C4-2B (cell line): Measurements from ENCODE around the gene STAT4.

Experiments used
- H3K27ac ChIP-seq: fragments of 450-650 bp; 2 replicates; pipeline ENCODE4 v1.5.1; 2017
- ZFX ChIP-seq: fragments of 450-650 bp; IDR thresholded peaks from 2 replicates; pipeline ENCODE4 v1.6.1; 2017
- TF ChIP-seq, protein P1 (sequence below): fragments of 450-650 bp; conservative IDR thresholded peaks from 2 replicates; pipeline ENCODE4 v1.5.1; 2017; ENCODE audit warnings: mild to moderate bottlenecking

The STAT4 gene

DNA sequence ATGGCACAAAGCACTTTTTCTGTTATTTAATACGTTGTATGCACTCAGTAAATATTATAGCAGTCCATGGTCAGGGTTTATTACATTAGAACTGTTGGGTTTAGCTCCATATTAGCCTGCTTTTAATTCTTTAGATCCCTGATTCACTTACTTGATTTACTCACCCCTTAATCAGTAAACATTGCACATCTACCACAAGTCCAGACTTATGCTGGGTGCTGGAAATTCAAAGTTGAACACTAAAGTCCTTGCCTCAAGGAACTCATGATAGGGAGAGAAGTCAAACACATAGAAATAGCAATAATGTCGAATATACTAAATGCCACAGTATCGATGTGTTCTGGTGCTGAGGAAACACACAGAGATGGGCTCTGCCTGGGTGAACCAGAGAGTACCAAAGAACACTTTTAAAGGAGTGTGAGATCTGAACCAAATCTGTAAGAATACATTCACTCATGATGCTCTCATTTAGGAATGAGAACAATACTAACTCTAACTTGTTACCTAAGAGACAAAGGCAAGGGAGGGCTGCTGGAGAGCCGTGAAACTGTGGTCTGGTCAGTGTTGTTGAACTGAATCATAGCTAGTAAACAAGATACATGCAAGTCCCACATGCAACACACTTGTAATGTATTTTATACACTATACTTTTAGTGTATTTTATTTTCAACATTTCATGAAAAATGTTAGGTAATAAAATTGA lies 4.9 kb downstream of the STAT4 start:
- no peak for TF ChIP-seq ZFX
- TF ChIP-seq, protein P1, sequence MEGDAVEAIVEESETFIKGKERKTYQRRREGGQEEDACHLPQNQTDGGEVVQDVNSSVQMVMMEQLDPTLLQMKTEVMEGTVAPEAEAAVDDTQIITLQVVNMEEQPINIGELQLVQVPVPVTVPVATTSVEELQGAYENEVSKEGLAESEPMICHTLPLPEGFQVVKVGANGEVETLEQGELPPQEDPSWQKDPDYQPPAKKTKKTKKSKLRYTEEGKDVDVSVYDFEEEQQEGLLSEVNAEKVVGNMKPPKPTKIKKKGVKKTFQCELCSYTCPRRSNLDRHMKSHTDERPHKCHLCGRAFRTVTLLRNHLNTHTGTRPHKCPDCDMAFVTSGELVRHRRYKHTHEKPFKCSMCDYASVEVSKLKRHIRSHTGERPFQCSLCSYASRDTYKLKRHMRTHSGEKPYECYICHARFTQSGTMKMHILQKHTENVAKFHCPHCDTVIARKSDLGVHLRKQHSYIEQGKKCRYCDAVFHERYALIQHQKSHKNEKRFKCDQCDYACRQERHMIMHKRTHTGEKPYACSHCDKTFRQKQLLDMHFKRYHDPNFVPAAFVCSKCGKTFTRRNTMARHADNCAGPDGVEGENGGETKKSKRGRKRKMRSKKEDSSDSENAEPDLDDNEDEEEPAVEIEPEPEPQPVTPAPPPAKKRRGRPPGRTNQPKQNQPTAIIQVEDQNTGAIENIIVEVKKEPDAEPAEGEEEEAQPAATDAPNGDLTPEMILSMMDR, result no peak
- no peak overlapping the region for H3K27ac ChIP-seq

DNA sequence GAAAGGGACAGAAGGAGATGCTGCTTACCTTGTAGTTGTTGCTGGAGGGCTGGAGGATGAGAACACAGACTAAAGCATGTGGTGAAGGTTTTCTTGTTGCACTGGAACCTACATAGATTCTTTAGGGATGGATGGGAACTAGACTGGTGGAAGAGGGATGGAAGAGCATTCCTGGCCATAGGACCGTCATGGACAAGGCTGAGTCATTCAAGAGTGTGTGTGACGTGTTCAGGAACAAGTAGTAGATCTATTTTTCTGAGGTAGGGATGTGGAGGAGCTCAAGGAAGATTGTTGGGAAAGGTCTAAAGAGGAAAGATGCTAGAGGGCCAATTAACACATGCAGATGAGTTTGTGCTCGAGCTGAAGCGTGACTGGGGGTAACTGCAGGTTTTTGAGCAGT lies 6.6 kb downstream of the STAT4 start:
- TF ChIP-seq ZFX, result no peak
- TF ChIP-seq, protein P1, result no peak
- no peak overlapping the region for H3K27ac ChIP-seq

DNA sequence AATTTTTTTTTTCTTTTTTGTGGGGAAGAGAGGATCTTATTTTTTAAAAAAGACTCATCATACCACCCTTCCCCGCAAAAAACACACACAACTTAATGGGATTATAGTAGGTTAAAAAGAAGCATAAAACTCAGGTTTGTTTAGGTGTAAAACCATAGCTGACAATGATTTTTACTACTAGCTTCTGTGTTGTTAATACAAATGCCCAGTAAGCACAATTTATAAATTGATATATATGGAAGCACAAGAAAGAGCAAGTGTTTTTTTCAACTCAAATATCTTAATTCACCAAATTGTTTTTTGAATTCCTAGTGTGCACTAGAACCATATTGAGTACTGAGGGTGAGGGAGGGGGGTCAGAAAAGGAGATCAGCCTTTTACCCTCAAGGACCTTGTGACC lies 7.0 kb downstream of the STAT4 start:
- TF ChIP-seq ZFX, result no peak
- TF ChIP-seq, protein P1, result no peak
- H3K27ac ChIP-seq, result no peak overlapping the region

DNA sequence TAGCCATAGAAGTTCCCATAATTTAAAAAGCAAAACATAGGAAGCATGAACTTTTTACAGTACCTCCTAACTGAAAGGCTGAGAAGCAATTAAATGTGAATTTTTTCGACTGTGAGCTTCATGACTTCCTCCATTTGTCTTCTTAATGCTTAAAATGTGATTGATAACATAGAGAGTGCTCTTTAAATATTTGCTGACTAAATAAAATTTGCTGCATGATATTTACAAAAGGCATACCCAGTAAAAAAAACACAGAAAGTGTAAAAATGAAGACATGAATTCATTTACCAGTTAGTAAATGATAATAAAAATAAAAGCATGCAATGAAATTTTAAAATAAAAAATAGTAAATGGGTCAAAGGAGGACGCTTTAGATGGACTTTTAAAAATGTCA lies 21.9 kb downstream of the STAT4 start:
- no peak overlapping the region for H3K27ac ChIP-seq
- TF ChIP-seq ZFX, result no peak
- TF ChIP-seq, protein P1, result no peak

DNA sequence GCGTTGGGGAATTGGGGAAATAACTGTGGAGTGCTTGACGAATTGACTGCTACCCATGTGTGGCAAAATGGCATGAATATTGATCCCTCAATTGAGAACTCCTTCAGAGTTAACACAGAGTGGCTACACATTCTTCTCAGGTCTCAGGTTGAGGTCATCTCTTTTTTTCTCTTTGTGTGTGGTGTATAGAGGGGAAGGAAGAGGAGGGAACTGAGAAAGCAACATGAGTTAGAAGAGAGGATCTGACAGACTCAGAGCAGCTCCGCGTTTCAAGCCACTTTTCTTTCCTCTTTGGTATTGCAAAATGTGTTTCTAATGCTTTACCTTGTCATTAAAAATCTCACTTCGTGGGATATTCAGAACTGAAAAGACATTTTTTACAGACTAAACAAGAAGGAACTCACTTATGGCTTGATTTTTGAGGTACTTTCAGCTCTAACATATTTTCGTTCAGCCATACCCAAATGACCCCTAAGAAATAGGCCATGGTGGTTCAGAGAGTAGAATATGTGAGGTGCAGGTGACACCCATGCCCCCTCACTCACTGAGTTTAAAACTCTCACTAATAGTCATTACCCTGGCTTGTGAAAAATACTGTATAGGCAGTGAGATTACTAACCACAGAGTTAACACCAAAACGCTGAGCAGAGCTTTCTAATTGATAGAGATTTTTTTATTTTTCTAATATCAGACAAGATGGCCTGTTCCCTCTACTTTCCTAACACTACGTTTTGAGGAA lies 22.5 kb downstream of the STAT4 start:
- H3K27ac ChIP-seq, result no peak overlapping the region
- TF ChIP-seq ZFX, result no peak
- TF ChIP-seq, protein P1, result no peak

- TF ChIP-seq, protein P1, result no peak
Measured at GRCh38 chr2:191127235-191127634, 23.6 kb downstream of the STAT4 start.

DNA sequence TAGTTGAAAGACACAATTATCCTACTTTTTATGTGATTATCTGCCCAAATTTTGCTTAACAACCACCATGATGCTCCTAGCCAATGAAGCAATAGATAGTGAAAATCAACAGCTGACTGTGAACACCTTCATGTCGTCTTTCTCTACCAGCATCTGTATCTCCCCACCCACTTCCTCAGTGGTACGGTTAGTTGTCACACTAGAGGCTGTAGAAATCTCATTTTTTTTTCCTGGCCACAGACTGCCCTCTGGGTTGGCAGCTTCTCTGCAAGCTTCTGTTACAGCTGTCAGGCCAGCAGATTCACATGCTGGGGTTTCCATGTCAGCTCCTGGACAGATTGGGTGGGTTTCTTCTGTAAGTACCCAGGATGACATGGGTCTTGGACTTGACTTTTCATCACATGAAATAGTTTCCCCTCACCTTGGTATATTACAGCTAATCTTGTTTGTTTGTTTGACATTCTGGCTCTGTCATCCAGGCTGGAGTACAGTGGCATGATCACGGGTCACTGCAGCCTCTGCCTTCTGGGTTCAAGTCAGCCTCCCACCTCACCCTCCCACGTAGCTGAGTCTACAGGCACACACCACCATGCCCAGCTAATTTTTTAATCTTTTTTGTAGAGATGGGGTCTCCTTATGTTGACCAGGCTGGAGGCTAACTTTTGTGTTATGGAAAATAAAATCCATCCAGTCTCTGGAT lies 24.3 kb downstream of the STAT4 start:
- TF ChIP-seq ZFX, result no peak
- TF ChIP-seq, protein P1, result no peak
- no peak overlapping the region for H3K27ac ChIP-seq

More at GRCh38 chr2:191127235-191127634, 23.6 kb downstream of the STAT4 start:
- H3K27ac ChIP-seq, result no peak overlapping the region
